ENCODE measurements around the gene CNTNAP5.

The CNTNAP5 gene

DNA sequence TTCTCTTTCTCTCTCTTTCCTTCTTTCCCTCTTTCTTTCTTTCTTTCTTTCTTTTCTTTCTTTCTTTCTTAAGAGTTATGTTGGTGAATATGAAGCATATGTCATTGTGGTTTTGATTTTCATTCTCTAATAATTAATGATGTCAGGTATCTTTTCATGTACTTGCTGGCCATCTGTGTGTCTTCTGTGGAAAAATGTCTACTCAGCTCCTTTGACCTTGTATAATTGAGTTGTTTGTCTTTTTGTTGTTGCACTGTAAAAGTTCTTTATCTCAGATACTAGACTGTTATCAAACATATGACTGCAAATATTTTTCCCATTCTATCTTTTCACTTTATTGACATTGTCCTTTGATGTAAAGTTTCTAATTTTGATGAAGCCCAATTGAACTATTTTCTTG lies 645.1 kb downstream of the CNTNAP5 start:
- Histone ChIP-seq H3K27ac (ENCODE audit: low read depth, low read length) (no peak overlapping the region), H3K27me3 (ENCODE audit: control insufficient read depth, insufficient read depth, low read length) (no peaks in the 10 kb centered on the region), H3K9ac (ENCODE audit: low read depth, low read length) (no peak overlapping the region)

GRCh38 chr2:124678043-124678442 lies 653.0 kb downstream of the CNTNAP5 start:
- no peak overlapping the region for H3K4me3 ChIP-seq (ENCODE audit: low read depth, low read length)
- no peaks in the 10 kb centered on the region for H3K27me3 ChIP-seq (ENCODE audit: control insufficient read depth, insufficient read depth, low read length)
- no peaks in the 10 kb centered on the region for H3K4me1 ChIP-seq (ENCODE audit: control insufficient read depth, insufficient read depth, low read length)
- H3K27ac ChIP-seq (ENCODE audit: low read depth, low read length): no peak overlapping the region
- no peaks in the 10 kb centered on the region for H3K36me3 ChIP-seq (ENCODE audit: control insufficient read depth, insufficient read depth, low read length)
- H3K9me3 ChIP-seq (ENCODE audit: control insufficient read depth, insufficient read depth, low read length): no peaks in the 10 kb centered on the region
- no peak overlapping the region for H3K9ac ChIP-seq (ENCODE audit: low read depth, low read length)

More for the DNA sequence above, 645.1 kb downstream of the CNTNAP5 start:
- Histone ChIP-seq H3K36me3 (ENCODE audit: control insufficient read depth, insufficient read depth, low read length) (no peaks in the 10 kb centered on the region), H3K4me1 (ENCODE audit: control insufficient read depth, insufficient read depth, low read length) (no peaks in the 10 kb centered on the region), H3K4me3 (ENCODE audit: low read depth, low read length) (no peak overlapping the region), H3K9me3 (ENCODE audit: control insufficient read depth, insufficient read depth, low read length) (no peaks in the 10 kb centered on the region)

GRCh38 chr2:124683536-124684428 lies 658.7 kb downstream of the CNTNAP5 start:
- H3K36me3 ChIP-seq (ENCODE audit: control insufficient read depth, insufficient read depth, low read length): no peaks in the 10 kb centered on the region
- H3K4me1 ChIP-seq (ENCODE audit: control insufficient read depth, insufficient read depth, low read length): no peaks in the 10 kb centered on the region
- no peaks in the 10 kb centered on the region for H3K9me3 ChIP-seq (ENCODE audit: control insufficient read depth, insufficient read depth, low read length)
- no peaks in the 10 kb centered on the region for H3K27me3 ChIP-seq (ENCODE audit: control insufficient read depth, insufficient read depth, low read length)
- H3K4me3 ChIP-seq (ENCODE audit: low read depth, low read length): no peak overlapping the region
- no peak overlapping the region for H3K27ac ChIP-seq (ENCODE audit: low read depth, low read length)
- no peak overlapping the region for H3K9ac ChIP-seq (ENCODE audit: low read depth, low read length)

GRCh38 chr2:124689348-124689747 lies 664.3 kb downstream of the CNTNAP5 start:
- no peaks in the 10 kb centered on the region for H3K27me3 ChIP-seq (ENCODE audit: control insufficient read depth, insufficient read depth, low read length)
- H3K36me3 ChIP-seq (ENCODE audit: control insufficient read depth, insufficient read depth, low read length): no peaks in the 10 kb centered on the region
- no peak overlapping the region for H3K9ac ChIP-seq (ENCODE audit: low read depth, low read length)
- H3K9me3 ChIP-seq (ENCODE audit: control insufficient read depth, insufficient read depth, low read length): no peaks in the 10 kb centered on the region
- no peak overlapping the region for H3K4me3 ChIP-seq (ENCODE audit: low read depth, low read length)
- no peaks in the 10 kb centered on the region for H3K4me1 ChIP-seq (ENCODE audit: control insufficient read depth, insufficient read depth, low read length)
- H3K27ac ChIP-seq (ENCODE audit: low read depth, low read length): no peak overlapping the region

GRCh38 chr2:124692216-124692615 lies 667.1 kb downstream of the CNTNAP5 start:
- H3K9me3 ChIP-seq (ENCODE audit: control insufficient read depth, insufficient read depth, low read length): no peaks in the 10 kb centered on the region
- no peak overlapping the region for H3K27ac ChIP-seq (ENCODE audit: low read depth, low read length)
- H3K9ac ChIP-seq (ENCODE audit: low read depth, low read length): no peak overlapping the region
- H3K4me1 ChIP-seq (ENCODE audit: control insufficient read depth, insufficient read depth, low read length): no peaks in the 10 kb centered on the region
- H3K36me3 ChIP-seq (ENCODE audit: control insufficient read depth, insufficient read depth, low read length): no peaks in the 10 kb centered on the region
- H3K27me3 ChIP-seq (ENCODE audit: control insufficient read depth, insufficient read depth, low read length): no peaks in the 10 kb centered on the region
- no peak overlapping the region for H3K4me3 ChIP-seq (ENCODE audit: low read depth, low read length)

- Histone ChIP-seq H3K9ac (ENCODE audit: low read depth, low read length) (no peak overlapping the region), H3K27me3 (ENCODE audit: control insufficient read depth, insufficient read depth, low read length) (no peaks in the 10 kb centered on the region), H3K4me3 (ENCODE audit: low read depth, low read length) (no peak overlapping the region), H3K36me3 (ENCODE audit: control insufficient read depth, insufficient read depth, low read length) (no peaks in the 10 kb centered on the region), H3K27ac (ENCODE audit: low read depth, low read length) (no peak overlapping the region), H3K9me3 (ENCODE audit: control insufficient read depth, insufficient read depth, low read length) (no peaks in the 10 kb centered on the region), H3K4me1 (ENCODE audit: control insufficient read depth, insufficient read depth, low read length) (no peaks in the 10 kb centered on the region)
These were observed 667.6 kb downstream of the CNTNAP5 start for GRCh38 chr2:124692707-124693106.

DNA sequence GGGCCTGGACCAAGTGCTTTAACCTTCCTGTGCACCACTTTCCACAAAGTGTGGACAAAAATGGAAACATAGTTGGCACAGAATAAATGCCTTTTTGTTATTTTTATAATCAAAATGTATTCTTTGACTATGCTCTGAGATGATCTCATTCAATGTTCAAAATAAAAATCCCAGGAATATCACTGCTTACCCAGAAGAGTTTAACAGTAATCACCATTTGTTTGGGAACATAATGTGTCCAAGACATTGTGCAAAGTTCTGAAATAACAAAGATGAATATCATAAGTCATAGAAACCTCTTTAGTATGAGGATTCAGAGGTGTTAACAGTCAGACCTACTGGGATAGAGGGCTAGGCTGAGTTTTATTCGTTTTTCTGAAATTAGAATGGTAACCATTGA lies 668.1 kb downstream of the CNTNAP5 start:
- H3K9me3 ChIP-seq (ENCODE audit: control insufficient read depth, insufficient read depth, low read length): no peaks in the 10 kb centered on the region

GRCh38 chr2:124698979-124699565 lies 674.0 kb downstream of the CNTNAP5 start:
- Histone ChIP-seq H3K4me3 (ENCODE audit: low read depth, low read length) (no peak overlapping the region), H3K9ac (ENCODE audit: low read depth, low read length) (no peak overlapping the region), H3K27ac (ENCODE audit: low read depth, low read length) (no peak overlapping the region), H3K27me3 (ENCODE audit: control insufficient read depth, insufficient read depth, low read length) (no peaks in the 10 kb centered on the region), H3K9me3 (ENCODE audit: control insufficient read depth, insufficient read depth, low read length) (no peaks in the 10 kb centered on the region; the same call in 1 of the 2 replicates), H3K4me1 (ENCODE audit: control insufficient read depth, insufficient read depth, low read length) (no peaks in the 10 kb centered on the region), H3K36me3 (ENCODE audit: control insufficient read depth, insufficient read depth, low read length) (no peaks in the 10 kb centered on the region)

More for the DNA sequence above, 668.1 kb downstream of the CNTNAP5 start:
- Histone ChIP-seq H3K9ac (ENCODE audit: low read depth, low read length) (no peak overlapping the region), H3K36me3 (ENCODE audit: control insufficient read depth, insufficient read depth, low read length) (no peaks in the 10 kb centered on the region), H3K27ac (ENCODE audit: low read depth, low read length) (no peak overlapping the region), H3K27me3 (ENCODE audit: control insufficient read depth, insufficient read depth, low read length) (no peaks in the 10 kb centered on the region), H3K4me3 (ENCODE audit: low read depth, low read length) (no peak overlapping the region), H3K4me1 (ENCODE audit: control insufficient read depth, insufficient read depth, low read length) (no peaks in the 10 kb centered on the region)

GRCh38 chr2:124702777-124703176 lies 677.7 kb downstream of the CNTNAP5 start:
- Histone ChIP-seq H3K9me3 (ENCODE audit: control insufficient read depth, insufficient read depth, low read length) (no peaks in the 10 kb centered on the region; the same call in 1 of the 2 replicates), H3K27me3 (ENCODE audit: control insufficient read depth, insufficient read depth, low read length) (no peaks in the 10 kb centered on the region), H3K9ac (ENCODE audit: low read depth, low read length) (no peak overlapping the region), H3K4me1 (ENCODE audit: control insufficient read depth, insufficient read depth, low read length) (no peaks in the 10 kb centered on the region), H3K4me3 (ENCODE audit: low read depth, low read length) (no peak overlapping the region), H3K36me3 (ENCODE audit: control insufficient read depth, insufficient read depth, low read length) (no peaks in the 10 kb centered on the region), H3K27ac (ENCODE audit: low read depth, low read length) (no peak overlapping the region)

- Histone ChIP-seq H3K27me3 (ENCODE audit: control insufficient read depth, insufficient read depth, low read length) (no peaks in the 10 kb centered on the region), H3K36me3 (ENCODE audit: control insufficient read depth, insufficient read depth, low read length) (no peaks in the 10 kb centered on the region), H3K9ac (ENCODE audit: low read depth, low read length) (no peak overlapping the region), H3K4me1 (ENCODE audit: control insufficient read depth, insufficient read depth, low read length) (no peaks in the 10 kb centered on the region), H3K9me3 (ENCODE audit: control insufficient read depth, insufficient read depth, low read length) (no peaks in the 10 kb centered on the region; the same call in 1 of the 2 replicates), H3K27ac (ENCODE audit: low read depth, low read length) (no peak overlapping the region), H3K4me3 (ENCODE audit: low read depth, low read length) (no peak overlapping the region)
These were observed 679.2 kb downstream of the CNTNAP5 start for GRCh38 chr2:124704071-124704925.
